Activated naive CD4-positive, alpha-beta T cell treated with Interleukin-2 at 50 U/mL for 16 hours (primary cell): ENCODE results near the gene SGF29.
"Not testable (repeated sequence)": the region's sequence is repeated elsewhere in the genome, so short reads cannot be mapped to it uniquely, and the experiment has no call there.

ENCODE experiments used
- DNase-seq: peaks from one replicate; pipeline ENCODE4 v3.0.0-alpha.2; 2020

SGF29 gene

GRCh38 chr16:28569021-28569420 is 15.3 kb downstream of the SGF29 start:
- DNase-seq = no peak

DNA sequence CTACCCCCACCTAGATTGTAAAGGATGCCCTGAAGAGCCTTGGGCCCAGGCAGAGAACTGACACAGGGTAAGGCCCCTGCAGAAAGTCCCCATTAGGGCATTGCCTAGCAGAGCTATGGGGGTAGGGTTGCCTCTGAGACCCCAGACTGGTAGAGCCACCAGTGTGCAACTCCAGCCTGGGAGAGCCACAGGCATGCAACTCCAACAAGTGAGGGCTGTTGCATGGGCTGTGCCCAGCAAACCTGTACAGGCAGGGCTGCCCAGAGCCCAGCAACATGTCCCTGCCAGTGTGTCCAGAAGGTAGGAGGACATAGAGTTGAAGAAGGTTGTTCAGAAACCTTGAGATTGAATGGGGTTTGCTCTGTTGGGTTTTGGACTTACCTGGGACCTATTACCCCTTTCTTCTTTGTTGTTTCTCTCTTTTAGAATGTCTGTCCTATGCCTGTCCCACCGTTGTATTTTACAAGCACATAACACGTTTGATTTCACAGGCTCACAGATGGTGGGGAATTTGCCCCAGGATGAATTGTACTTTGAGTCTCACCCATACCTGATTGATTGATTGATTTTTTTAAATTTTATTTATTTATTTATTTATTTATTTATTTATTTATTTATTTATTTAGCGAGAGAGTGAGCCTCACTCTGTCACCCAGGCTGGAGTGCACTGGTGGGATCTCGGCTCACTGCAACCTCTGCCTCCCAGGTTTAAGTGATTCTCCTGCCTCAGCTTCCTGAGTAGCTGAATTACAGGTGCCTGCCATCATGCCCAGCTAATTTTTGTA is 16.4 kb downstream of the SGF29 start:
- DNase-seq = no peak

DNA sequence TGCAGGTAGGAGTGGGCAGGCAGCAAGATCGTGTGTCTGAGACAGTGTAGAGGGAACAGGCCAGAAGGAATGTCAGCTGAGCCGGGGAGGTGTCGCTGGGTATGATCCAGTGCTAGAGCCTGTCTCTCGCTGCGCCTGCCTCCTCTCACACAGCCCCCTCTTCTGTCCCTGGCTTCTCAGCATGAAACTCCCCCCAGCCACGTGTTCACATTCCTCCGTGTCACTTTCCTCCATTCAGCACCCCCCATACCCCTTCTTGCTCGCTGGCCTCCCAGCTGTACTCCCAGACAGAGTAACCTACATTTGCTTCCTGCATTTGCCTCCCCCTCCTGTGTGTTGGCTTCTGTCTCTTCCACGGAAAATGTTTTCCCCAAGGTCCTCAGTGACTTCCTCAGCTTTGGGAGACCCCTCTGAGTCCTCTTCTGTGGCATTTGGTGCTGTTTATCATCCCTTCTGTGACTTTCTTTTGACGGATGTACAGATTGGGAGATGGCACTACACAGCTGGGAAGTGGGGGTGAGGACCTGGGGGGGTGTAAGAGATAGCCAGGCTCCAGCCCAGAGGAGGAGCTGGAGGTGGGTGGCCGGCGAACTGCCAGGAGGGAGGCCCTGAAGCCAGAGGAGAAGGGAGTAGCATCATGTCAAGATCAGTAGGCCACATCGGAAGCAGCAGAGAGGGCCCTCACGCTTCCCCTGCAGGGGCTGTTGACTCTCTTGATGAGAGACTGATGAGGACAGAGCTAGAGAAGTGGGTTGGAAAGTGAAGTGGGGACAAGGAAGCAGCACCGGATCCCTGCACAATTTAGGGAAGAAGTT is 19.2 kb downstream of the SGF29 start:
- no peak for DNase-seq

GRCh38 chr16:28573738-28574718 is 20.3 kb downstream of the SGF29 start:
- DNase-seq = no peak

DNA sequence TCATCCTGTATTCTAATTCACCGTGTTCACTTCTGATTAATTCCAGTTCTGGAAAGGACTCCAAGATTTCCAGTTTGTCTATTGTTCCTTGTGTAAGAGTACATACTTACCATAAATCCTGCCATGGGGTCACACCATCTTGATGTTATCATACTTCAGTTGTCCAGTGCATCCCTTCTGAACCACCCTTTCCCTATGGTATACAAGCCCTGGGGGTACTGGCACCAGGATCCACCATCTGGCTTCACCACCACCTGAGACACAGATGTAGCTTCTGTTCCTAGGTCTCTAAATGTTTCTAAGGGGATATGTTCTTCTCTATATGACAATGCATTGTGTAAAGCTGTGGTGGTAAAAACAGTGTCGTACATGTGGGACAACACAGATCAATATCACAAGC is 21.2 kb downstream of the SGF29 start:
- no peak for DNase-seq

GRCh38 chr16:28575446-28576109 is 21.9 kb downstream of the SGF29 start:
- no peak for DNase-seq

GRCh38 chr16:28580726-28581315 is 27.1 kb downstream of the SGF29 start:
- no peak for DNase-seq

DNA sequence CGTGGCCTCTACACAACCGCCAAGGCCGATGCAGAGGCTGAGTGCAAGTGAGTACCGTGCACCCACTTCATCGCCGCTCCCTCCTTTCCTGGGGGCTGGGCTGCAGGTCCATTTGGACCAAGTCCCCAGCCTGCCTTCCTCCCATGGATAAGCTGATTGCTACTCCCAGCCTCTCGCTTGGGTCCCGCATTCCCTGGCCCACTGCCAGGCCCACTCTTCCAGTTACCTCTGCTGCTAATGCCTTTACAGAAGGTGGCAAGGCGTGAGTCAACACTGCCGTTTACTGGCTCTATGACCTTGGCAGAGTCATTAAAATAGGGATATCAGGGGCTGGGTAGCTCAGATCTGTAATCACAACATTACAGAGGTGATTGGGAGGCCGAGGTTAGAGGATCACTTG is 32.0 kb downstream of the SGF29 start:
- no peak for DNase-seq

- DNase-seq = no peak
Observed at GRCh38 chr16:28586466-28586865, 32.7 kb downstream of the SGF29 start.

DNA sequence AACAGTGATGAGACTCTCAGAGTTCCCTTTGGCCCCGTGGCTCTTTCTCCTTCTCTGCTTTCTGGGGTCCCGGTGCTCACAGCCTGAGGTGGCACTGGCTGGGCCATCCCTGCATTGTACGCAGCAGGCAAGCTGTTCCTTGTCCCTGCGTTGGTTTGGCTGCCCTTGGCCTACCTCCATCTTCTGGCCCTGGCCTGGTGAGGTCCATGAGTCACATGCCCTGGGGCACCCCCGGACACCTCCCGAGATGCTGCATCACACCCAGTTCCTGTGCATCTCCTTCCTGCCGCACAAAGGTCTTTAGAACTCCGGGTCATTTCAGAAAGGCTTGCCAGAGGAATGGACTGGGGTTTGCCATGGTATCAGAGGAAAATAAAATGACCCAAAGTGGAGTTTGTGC is 33.7 kb downstream of the SGF29 start:
- DNase-seq = no peak

GRCh38 chr16:28589069-28589468 is 35.3 kb downstream of the SGF29 start:
- no peak for DNase-seq

GRCh38 chr16:28589930-28590329 is 36.2 kb downstream of the SGF29 start:
- DNase-seq = no peak

DNA sequence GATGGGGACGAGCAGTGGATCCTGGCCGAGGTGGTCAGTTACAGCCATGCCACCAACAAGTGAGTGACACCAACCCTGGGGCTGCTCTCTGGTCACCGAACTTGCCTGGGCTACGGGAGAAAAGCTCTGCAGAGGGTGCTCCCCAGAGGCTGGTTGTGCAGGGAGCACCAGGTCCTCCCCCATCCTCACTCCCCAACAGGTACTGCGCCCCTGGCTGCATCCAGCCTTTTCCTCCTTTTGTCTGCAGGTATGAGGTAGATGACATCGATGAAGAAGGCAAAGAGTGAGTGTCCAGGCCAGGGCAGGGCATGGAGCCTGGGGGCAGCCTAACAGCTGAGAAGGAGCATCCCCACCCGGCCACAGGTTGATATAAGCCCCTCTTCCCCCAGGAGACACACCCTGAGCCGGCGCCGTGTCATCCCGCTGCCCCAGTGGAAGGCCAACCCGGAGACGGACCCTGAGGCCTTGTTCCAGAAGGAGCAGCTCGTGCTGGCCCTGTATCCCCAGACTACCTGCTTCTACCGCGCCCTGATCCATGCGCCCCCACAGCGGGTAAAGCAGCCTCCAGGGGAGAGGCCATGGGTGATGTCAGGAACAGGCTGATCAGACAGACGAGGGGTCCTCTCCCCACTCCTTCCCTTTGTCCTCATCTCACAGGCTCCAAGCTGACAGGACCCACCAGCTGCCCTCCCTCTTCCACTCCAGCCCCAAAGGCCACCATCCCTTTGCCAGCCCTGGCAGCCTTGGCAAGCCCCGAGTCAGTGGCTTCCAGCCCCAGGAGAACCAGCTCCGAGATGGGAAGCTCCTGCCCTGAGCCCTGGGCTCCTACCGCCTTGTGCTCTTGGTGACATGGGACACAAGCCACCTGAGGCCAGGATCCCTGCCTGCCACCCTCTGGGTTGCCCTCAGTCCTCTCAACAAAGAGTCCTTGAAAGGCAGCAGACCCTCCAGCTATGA is 36.9 kb downstream of the SGF29 start:
- no peak for DNase-seq

GRCh38 chr16:28591355-28591754 is 37.6 kb downstream of the SGF29 start:
- no peak for DNase-seq

- DNase-seq = no peak
Observed at GRCh38 chr16:28592511-28592910, 38.8 kb downstream of the SGF29 start.

- DNase-seq = no peak
Observed at GRCh38 chr16:28592979-28593553, 39.3 kb downstream of the SGF29 start.

DNA sequence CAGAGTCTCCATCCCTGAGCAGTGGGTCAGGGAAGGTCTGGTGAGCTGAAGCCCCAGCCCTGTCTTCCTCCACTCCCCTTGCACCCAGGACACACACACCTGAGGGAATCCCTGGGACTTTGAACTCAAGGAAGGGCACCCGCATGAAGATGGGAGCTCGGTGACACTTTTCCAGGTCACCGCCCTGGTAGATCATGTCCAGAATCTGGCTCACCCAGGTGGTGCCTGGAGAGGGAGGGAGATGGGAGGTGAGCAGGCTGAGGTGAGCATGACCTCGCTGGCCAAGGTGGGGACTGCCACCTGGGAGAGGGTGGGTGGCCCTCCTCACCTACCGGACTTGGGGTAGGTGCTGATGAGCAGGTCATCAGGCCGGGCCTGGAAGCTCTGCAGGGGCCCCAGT is 41.7 kb downstream of the SGF29 start:
- not testable (repeated sequence) for DNase-seq

GRCh38 chr16:28596115-28596630 is 42.5 kb downstream of the SGF29 start:
- DNase-seq = no peak

DNA sequence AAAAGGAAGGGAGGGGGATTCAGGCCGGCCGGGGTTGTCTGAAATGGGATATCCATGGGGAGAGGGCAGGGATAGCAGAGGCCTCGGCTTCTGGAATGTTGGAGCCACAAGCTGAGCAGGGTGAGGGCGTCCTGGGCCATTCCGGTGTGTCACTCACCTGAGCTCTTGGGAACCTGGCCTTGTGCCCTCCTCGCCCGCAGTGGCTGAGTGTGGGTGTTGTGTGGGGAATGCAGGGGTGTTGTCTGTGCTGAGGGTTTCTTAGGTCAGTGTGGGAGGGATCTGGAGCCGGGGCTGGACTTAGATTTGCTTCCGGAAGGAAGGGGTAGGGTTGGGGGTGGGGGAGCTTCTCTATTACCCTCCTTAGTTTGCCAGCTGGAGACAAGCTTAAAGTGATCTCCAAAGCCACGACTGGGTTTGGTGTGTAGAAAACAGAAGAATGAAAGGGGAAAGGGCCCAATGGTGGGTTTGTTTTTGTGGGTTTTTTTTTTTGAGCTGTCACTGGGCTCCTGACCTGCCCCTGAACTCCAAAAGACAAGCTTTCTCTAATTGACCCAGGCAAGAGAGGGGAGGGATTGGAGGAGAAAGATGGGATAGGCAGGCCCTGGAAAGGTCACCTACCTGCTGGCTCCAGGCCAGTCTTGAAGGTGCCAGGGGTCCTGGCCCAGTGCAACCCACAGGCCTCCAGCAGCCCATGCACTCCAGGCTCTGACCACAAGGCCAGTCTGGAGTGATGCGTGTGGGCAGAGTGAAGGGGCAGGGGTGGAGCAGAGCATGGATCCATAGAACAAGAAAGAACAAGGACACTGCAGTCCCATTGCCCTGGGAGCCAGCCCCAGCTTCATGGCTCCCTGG is 43.3 kb downstream of the SGF29 start, which contains the start of gene SULT1A2:
Gene SULT1A2 (minus strand): TSS at position 211 of the 852 bp plus-strand sequence. CDS start 1,120 bp downstream, outside the sequence.
- DNase-seq = no peak
